Lung (tissue), 12 donors: ENCODE data around the gene ADORA3. TPM values are rescaled to one million over a fixed set of nuclear protein-coding genes. Genes with fewer than 3 reads are reported as not detected.

Experiments
- ATAC-seq: fragments of 200-7000 bp; cut with Tn5 transposase; one replicate; pipeline ENCODE4 v1.9.1; 2020; ENCODE audit warnings: moderate number of reproducible peaks; ENCODE audit not compliant: insufficient read depth, low FRiP score
- DNase-seq, 3 donors: peaks; one replicate each; pipeline ENCODE4 v3.0.0-alpha.2; 2013 to 2017
- H3K27ac ChIP-seq, 2 donors: one replicate each; pipeline ENCODE4 v1.5.1; 2013; ENCODE audit warnings: mild to moderate bottlenecking in 2 of 2, moderate library complexity in 2 of 2, control low read depth in 1 of 2, inconsistent platforms in 1 of 2, low read depth in 1 of 2, low read length in 1 of 2
- H3K27me3 ChIP-seq, 3 donors: one replicate each; pipeline ENCODE4 v1.5.1; 2013; ENCODE audit warnings: low read length in 2 of 3; ENCODE audit not compliant: control insufficient read depth in 3 of 3, insufficient read depth in 3 of 3
- H3K36me3 ChIP-seq, 4 donors: one replicate each; pipeline ENCODE4 v1.5.1; 2013; ENCODE audit warnings: low read length in 4 of 4, mild to moderate bottlenecking in 1 of 4, moderate library complexity in 1 of 4; ENCODE audit not compliant: control insufficient read depth in 4 of 4, insufficient read depth in 4 of 4
- H3K4me1 ChIP-seq, 5 donors: one replicate each; pipeline ENCODE4 v1.5.1; 2013; ENCODE audit warnings: low read length in 5 of 5, mild to moderate bottlenecking in 2 of 5, moderate library complexity in 1 of 5; ENCODE audit not compliant: control insufficient read depth in 5 of 5, insufficient read depth in 5 of 5
- H3K4me3 ChIP-seq: one replicate; pipeline ENCODE4 v1.5.1; 2013; ENCODE audit warnings: mild to moderate bottlenecking, control low read depth, moderate library complexity
- H3K9ac ChIP-seq, 2 donors: one replicate each; pipeline ENCODE4 v1.5.1; 2013; ENCODE audit warnings: low read length in 2 of 2, control low read depth in 1 of 2; ENCODE audit not compliant: insufficient read depth in 1 of 2
- H3K9me3 ChIP-seq, 4 donors: one replicate each; pipeline ENCODE4 v1.5.1; 2013; ENCODE audit warnings: low read length in 3 of 4, mild to moderate bottlenecking in 1 of 4, moderate library complexity in 1 of 4; ENCODE audit not compliant: control insufficient read depth in 4 of 4, insufficient read depth in 3 of 4
- WGBS, 2 donors: extraction: QIAGEN DNeasy Blood & Tissue Kit; methylation state at CpG; one replicate each; pipeline ENCODE4 v1.1.7; 2013; 5-methylcytosine and 5-hydroxymethylcytosine counted together
- polyA plus RNA-seq, 2 donors: library from polyadenylated mRNA; stranded (reverse); fragments of 200-250 nt; gene quantifications; one replicate each; pipeline ENCODE4 v1.2.1, GENCODE V29; 2013
- total RNA-seq, 2 donors: library from RNA; depleted of rRNA in 1 of 2; stranded (reverse); fragments of >200 nt in 1 of 2; gene quantifications; one replicate each; pipeline ENCODE4 v1.2.1, GENCODE V29; 2014 to 2021
- TF ChIP-seq, protein P1 (sequence below): IDR thresholded peaks from 2 replicates; pipeline ENCODE4 v1.5.1; 2012; ENCODE audit warnings: mild to moderate bottlenecking; ENCODE audit errors: control extremely low read depth, extremely low read depth
- donor health status: control.
- donor health status: control.
- donor health status: Bipolar disorder and iron deficiency.
- donor health status: healthy.
- donor health status: DM: yes; HTN: yes; CAD: no.

Gene ADORA3
- total and polyA plus RNA-seq, 4 donors = 1.1 to 10.3 (median 3.9) TPM

DNA sequence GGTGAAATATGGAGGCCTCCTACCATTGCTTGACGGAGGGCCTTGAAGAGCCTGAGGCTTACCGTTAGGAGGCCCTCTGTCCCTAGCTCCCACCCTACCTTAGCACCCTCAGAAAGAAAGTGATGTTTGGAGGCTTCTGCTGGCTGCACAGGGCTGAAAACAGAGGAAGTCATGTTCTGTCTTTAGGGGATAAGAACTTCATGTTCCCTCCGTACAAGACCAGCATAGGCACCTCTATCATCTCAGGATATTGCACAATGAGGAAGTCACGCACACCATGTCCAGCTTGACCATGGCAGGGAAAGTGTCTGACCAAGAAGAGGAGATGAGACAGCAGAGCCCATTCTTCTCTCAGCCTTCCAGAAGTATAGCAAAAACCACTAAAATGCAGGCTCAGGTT is 13.8 kb downstream of the ADORA3 start:
- TF ChIP-seq, protein P1, sequence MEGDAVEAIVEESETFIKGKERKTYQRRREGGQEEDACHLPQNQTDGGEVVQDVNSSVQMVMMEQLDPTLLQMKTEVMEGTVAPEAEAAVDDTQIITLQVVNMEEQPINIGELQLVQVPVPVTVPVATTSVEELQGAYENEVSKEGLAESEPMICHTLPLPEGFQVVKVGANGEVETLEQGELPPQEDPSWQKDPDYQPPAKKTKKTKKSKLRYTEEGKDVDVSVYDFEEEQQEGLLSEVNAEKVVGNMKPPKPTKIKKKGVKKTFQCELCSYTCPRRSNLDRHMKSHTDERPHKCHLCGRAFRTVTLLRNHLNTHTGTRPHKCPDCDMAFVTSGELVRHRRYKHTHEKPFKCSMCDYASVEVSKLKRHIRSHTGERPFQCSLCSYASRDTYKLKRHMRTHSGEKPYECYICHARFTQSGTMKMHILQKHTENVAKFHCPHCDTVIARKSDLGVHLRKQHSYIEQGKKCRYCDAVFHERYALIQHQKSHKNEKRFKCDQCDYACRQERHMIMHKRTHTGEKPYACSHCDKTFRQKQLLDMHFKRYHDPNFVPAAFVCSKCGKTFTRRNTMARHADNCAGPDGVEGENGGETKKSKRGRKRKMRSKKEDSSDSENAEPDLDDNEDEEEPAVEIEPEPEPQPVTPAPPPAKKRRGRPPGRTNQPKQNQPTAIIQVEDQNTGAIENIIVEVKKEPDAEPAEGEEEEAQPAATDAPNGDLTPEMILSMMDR = no peak
- H3K27ac ChIP-seq = peak overlapping the region in 1 of 2 donors; percentile 80
- no peak for DNase-seq
- no peak overlapping the region for H3K4me3 ChIP-seq
- WGBS, 2 donors = 28 to 61% methylated on average over 4 of the region's 4 CpGs
- H3K36me3 ChIP-seq = no peaks in the 10 kb centered on the region
- H3K4me1 ChIP-seq = peaks cover 0 to 2% (median 0%) of the 10 kb centered on the region in 5 donors
- H3K27me3 ChIP-seq = no peaks in the 10 kb centered on the region
- peak; percentile 46 for ATAC-seq
- H3K9me3 ChIP-seq = no peaks in the 10 kb centered on the region
- H3K9ac ChIP-seq = no peak overlapping the region

GRCh38 chr1:111488669-111489068 is 14.8 kb downstream of the ADORA3 start:
- Histone ChIP-seq H3K9me3 (no peaks in the 10 kb centered on the region), H3K27me3 (no peaks in the 10 kb centered on the region), H3K36me3 (no peaks in the 10 kb centered on the region), H3K27ac (no peak overlapping the region), H3K4me1 (peaks cover 0 to 2% (median 0%) of the 10 kb centered on the region in 5 donors), H3K9ac (no peak overlapping the region), H3K4me3 (no peak overlapping the region)
- TF ChIP-seq, protein P1 = no peak
- DNase-seq (no peak), ATAC-seq (no peak)
- 93 to 96% methylated on average over 9 of the region's 9 CpGs for WGBS, 2 donors

- Histone ChIP-seq H3K27ac (no peak overlapping the region), H3K36me3 (no peaks in the 10 kb centered on the region), H3K27me3 (no peaks in the 10 kb centered on the region), H3K4me1 (peaks cover 0 to 3% (median 0%) of the 10 kb centered on the region in 5 donors), H3K9me3 (no peaks in the 10 kb centered on the region), H3K9ac (no peak overlapping the region), H3K4me3 (no peak overlapping the region)
- TF ChIP-seq, protein P1 = no peak
- ATAC-seq = no peak
- no peak for DNase-seq
- 77 to 89% methylated on average over 6 of the region's 6 CpGs for WGBS, 2 donors
Measured at GRCh38 chr1:111487133-111487532, 16.3 kb downstream of the ADORA3 start.

- no peak overlapping the region for H3K27ac ChIP-seq
- 97 to 99% methylated on average over 7 of the region's 7 CpGs for WGBS, 2 donors
- peaks cover 0 to 4% (median 2%) of the 10 kb centered on the region in 5 donors for H3K4me1 ChIP-seq
- no peak for DNase-seq
- H3K9ac ChIP-seq = no peak overlapping the region
- no peaks in the 10 kb centered on the region for H3K9me3 ChIP-seq
- H3K4me3 ChIP-seq = no peak overlapping the region
- TF ChIP-seq, protein P1 = no peak
- ATAC-seq = no peak
- no peaks in the 10 kb centered on the region for H3K27me3 ChIP-seq
- H3K36me3 ChIP-seq = no peaks in the 10 kb centered on the region
Measured at GRCh38 chr1:111486431-111486830, 17.0 kb downstream of the ADORA3 start.
